ENCODE results near the gene CAPZB. TPM values are rescaled to one million over a fixed set of nuclear protein-coding genes. Genes with fewer than 3 reads are reported as not detected.

CAPZB gene
- total and polyA plus RNA-seq, 2 experiments from 2014 or later: 86.2 to 278 TPM

GRCh38 chr1:19424651-19425570 lies 60.4 kb downstream of the CAPZB start:
- Histone ChIP-seq H3K9me3 (ENCODE audit: low read depth) (no peaks in the 10 kb centered on the region), H3K36me3 (no peaks in the 10 kb centered on the region), H3K27ac (no peak overlapping the region), H3K4me1 (ENCODE audit: low read depth) (no peaks in the 10 kb centered on the region), H3K4me3 (no peak overlapping the region), H3K27me3 (no peaks in the 10 kb centered on the region)
- TF ChIP-seq, protein P1, sequence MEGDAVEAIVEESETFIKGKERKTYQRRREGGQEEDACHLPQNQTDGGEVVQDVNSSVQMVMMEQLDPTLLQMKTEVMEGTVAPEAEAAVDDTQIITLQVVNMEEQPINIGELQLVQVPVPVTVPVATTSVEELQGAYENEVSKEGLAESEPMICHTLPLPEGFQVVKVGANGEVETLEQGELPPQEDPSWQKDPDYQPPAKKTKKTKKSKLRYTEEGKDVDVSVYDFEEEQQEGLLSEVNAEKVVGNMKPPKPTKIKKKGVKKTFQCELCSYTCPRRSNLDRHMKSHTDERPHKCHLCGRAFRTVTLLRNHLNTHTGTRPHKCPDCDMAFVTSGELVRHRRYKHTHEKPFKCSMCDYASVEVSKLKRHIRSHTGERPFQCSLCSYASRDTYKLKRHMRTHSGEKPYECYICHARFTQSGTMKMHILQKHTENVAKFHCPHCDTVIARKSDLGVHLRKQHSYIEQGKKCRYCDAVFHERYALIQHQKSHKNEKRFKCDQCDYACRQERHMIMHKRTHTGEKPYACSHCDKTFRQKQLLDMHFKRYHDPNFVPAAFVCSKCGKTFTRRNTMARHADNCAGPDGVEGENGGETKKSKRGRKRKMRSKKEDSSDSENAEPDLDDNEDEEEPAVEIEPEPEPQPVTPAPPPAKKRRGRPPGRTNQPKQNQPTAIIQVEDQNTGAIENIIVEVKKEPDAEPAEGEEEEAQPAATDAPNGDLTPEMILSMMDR (IDR thresholded peaks at IDR 0.05; ENCODE audit: low read depth, low read length): no peak
- DNase-seq (ENCODE audit: low read depth in 1 of 2, low spot score in 1 of 2): no peak

- Histone ChIP-seq H3K4me3 (no peak overlapping the region), H3K36me3 (peaks cover 14% of the 10 kb centered on the region), H3K9me3 (ENCODE audit: low read depth) (no peaks in the 10 kb centered on the region), H3K27ac (no peak overlapping the region), H3K27me3 (no peaks in the 10 kb centered on the region), H3K4me1 (ENCODE audit: low read depth) (no peaks in the 10 kb centered on the region)
- TF ChIP-seq, protein P1 (IDR thresholded peaks at IDR 0.05; ENCODE audit: low read depth, low read length): no peak
- DNase-seq (ENCODE audit: low read depth in 1 of 2, low spot score in 1 of 2): no peak
These were observed 62.2 kb downstream of the CAPZB start for GRCh38 chr1:19423130-19423529.

- TF ChIP-seq, protein P1 (IDR thresholded peaks at IDR 0.05; ENCODE audit: low read depth, low read length): no peak
- no peaks in the 10 kb centered on the region for H3K9me3 ChIP-seq (ENCODE audit: low read depth)
- no peak overlapping the region for H3K27ac ChIP-seq
- no peaks in the 10 kb centered on the region for H3K27me3 ChIP-seq
- H3K4me1 ChIP-seq (ENCODE audit: low read depth): no peaks in the 10 kb centered on the region
- DNase-seq (ENCODE audit: low read depth in 1 of 2, low spot score in 1 of 2): no peak
- no peak overlapping the region for H3K4me3 ChIP-seq
- H3K36me3 ChIP-seq: peaks cover 15% of the 10 kb centered on the region
These were observed 64.0 kb downstream of the CAPZB start for GRCh38 chr1:19421365-19421764.

- DNase-seq (ENCODE audit: low read depth in 1 of 2, low spot score in 1 of 2): no peak
These were observed 64.7 kb downstream of the CAPZB start for GRCh38 chr1:19420606-19421005.

DNA sequence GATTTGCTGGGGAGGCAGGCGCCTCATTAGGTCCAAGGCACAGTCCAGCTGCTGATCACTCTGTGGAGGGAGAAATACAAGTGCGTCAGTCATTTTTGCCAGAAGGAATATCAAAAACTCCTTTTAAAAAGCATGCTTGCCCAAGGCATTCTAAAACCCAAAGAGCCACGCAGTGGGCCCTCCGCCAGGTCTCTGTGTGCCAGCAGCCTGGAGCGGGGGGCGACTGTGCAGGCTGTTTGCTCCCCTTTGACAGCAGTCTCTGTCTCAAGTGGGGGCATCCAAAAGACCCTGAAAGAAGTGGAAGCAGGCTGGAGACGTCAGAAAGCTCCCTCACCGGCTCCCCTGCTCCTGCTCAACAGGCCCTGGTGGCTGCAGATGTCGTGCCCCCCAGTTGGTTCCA lies 65.6 kb downstream of the CAPZB start:
- Histone ChIP-seq H3K4me3 (no peak overlapping the region), H3K27me3 (no peaks in the 10 kb centered on the region), H3K27ac (no peak overlapping the region), H3K9me3 (ENCODE audit: low read depth) (no peaks in the 10 kb centered on the region), H3K36me3 (peaks cover 15% of the 10 kb centered on the region), H3K4me1 (ENCODE audit: low read depth) (peaks cover 9% of the 10 kb centered on the region)
- DNase-seq (ENCODE audit: low read depth in 1 of 2, low spot score in 1 of 2): no peak
- TF ChIP-seq, protein P1 (IDR thresholded peaks at IDR 0.05; ENCODE audit: low read depth, low read length): no peak

More at GRCh38 chr1:19420606-19421005, 64.7 kb downstream of the CAPZB start:
- H3K27ac ChIP-seq: no peak overlapping the region
- H3K4me3 ChIP-seq: no peak overlapping the region
- H3K27me3 ChIP-seq: no peaks in the 10 kb centered on the region
- H3K9me3 ChIP-seq (ENCODE audit: low read depth): no peaks in the 10 kb centered on the region
- TF ChIP-seq, protein P1 (IDR thresholded peaks at IDR 0.05; ENCODE audit: low read depth, low read length): no peak
- H3K4me1 ChIP-seq (ENCODE audit: low read depth): no peaks in the 10 kb centered on the region
- peaks cover 15% of the 10 kb centered on the region for H3K36me3 ChIP-seq
